AG08395 (cell line): Measurements from ENCODE around the gene TRMT61A.

Source experiments
- DNase-seq: peaks from one replicate; pipeline ENCODE4 v3.0.0; 2012; ENCODE audit warnings: mixed read lengths, low spot score

The TRMT61A gene

DNA sequence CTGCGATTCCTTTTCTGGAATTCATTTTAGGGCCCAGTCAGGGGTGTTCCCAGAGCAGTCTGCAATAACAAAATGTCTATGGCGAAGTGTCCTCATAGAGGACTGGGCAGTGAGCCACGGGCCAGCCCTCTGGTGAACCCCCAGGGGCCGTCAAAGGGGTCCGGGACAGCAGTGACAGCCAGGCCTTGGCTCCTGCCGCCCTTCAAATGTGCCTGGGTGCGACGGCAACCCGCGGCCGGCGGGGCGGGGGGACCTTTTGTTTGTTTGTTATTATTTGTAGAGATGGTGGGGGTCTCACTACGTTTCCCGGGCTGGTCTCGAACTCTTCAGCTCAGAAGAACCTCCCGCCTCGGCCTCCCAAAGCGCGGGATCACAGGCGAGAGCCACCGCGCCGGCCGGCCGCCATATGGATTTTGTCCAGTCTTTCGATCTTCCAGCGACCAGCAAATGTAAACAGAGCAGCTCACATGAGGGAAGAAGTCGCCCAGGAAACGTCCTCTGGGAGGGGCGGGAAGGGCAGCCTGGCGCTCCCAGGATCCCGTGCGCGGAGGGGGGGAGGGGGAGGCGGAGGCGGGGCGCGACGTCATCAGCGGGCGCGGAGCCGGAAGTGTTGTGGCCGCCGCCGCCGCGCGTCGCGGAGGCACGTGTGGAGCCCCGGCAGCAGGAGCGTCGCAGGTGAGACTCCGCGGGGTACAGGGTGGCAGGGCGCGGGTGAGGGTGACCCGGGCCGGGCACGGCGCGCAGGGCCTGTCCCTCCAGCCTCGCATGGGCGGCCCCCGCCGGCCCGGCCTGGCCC is at the start of gene TRMT61A:
Gene TRMT61A, plus strand, starts transcription at position 610 of the 796 bp plus-strand sequence. CDS start 783 bp downstream, outside the sequence.
- DNase-seq: peak; percentile 98

- DNase-seq: no peak
Measured at GRCh38 chr14:103480595-103480994, 48.4 kb upstream of the TRMT61A start.

DNA sequence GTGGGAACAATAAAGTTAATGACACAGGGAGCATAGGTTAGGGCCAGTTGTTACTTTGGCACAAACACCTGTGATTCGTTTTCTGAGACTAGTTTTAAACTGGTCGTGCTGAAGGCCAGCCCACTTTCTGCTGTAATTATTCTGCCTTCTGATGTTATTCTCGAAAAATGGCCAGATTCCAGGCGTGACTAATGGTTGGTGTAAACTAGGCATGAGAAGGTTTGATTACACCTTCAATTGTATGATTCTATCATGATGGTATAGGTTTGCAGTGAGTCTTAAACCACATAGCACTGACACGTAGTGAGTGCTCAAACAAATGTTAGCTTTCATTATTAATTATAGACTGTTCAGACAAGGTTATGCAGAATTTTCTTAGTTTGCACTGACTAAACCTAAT is 45.4 kb upstream of the TRMT61A start:
- DNase-seq: peak; percentile 58

GRCh38 chr14:103485504-103485903 is 43.5 kb upstream of the TRMT61A start:
- DNase-seq: no peak

DNA sequence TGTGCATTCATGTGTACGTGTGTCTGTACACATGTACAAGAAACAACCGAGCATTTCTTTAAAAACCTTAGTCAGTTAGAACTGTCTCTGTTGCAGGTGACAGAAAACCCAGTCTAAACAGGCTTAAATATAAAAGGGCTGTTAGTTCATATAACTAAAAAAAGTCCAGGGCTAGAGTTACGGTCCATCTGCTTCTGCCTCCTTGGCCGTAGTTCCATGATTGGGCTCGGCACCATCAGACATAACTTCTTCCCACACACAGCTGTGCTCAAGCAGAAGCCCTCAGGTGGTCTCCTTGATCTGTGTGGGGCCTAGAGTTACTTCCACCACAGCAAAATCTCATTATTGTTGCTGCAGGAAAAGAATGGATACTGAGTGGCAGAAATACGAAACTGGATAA is 40.9 kb upstream of the TRMT61A start:
- DNase-seq: no peak

DNA sequence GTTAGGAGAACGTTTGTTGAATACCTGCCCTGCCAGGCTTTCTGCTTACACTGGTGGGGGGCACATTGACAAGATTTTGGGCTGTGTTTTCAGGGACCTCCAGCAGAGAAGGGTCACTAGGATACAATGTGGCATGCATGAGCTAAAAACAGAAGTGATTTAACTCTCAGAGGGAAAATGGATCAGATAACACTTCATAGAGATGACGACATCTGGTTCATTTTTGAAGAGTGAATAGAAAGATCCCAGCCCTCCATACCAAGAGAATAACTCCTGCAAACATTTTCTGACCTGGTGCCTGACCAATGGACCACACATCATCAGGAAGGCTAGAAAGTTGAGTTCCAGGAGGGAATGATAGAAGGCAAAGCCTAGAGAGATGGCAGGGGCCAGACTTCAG is 40.0 kb upstream of the TRMT61A start:
- DNase-seq: peak; percentile 14

DNA sequence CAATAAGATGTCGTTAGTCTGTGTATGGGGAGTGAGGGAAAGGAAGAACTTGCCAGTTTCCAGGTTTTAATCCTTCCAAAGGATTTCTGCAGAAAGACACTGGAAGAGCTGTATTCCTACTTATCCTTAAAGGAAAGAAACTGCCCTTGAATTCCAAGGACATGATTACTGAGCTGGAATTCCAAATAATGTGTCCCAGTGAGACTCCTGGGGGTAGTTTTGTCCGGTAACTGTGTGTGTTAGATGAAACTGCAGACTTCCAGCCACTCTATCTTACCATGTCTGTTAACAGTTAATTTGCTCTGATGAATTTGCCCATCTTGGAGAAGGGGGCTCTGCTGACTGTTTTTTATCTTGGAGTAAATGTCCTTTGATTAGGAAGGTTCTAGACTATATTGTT is 39.4 kb upstream of the TRMT61A start:
- DNase-seq: no peak

DNA sequence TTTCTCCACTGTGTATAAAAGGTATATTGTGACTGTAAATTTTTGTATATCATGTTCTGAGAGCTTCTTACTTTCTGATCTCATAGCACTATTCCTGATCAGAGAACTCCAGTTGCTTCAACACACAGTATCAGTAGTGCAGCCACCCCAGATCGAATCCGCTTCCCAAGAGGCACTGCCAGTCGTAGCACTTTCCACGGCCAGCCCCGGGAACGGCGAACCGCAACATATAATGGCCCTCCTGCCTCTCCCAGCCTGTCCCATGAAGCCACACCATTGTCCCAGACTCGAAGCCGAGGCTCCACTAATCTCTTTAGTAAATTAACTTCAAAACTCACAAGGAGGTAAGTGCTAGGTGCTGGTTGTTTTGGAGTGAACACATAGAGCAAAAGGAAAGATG is 37.3 kb upstream of the TRMT61A start:
- no peak for DNase-seq

DNA sequence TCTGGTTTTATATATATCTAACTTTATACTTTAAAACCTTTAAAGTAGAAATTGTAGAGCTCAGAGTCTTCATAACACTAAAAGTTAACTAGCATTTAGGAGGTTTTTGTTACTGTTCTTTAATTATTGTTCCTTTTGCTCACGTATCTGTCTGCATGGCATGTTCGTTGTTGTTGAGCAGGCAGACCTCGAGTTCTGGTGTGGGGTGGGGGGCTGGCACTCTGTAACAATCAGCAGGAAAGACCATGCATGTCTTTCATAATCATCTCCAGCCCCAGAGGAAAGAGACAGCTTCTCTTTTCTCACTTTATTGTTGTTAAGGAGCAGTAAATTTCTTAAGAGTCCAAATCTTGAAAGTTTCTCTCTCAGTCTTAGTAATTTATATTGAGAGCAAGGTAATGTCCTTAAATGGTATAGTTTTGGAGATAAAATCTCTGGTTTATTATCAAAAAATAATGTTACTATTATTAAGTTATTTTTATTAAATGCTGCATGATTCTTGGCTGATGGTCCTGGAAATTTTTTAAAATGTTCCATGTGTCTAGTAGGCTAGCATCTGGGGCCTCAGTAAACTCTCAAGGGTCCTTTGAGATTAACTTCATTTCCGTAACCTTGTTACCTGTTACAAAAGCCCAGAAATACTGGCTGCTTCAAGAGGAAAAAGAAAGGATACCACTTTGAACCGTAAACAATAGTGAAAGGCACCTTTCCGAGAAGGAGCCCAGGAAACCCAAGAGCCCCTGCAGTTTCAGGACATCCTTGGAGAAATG is 36.7 kb upstream of the TRMT61A start:
- DNase-seq: no peak

- no peak for DNase-seq
Measured at GRCh38 chr14:103495854-103496253, 33.1 kb upstream of the TRMT61A start.

- no peak for DNase-seq
Measured at GRCh38 chr14:103496776-103497175, 32.2 kb upstream of the TRMT61A start.

DNA sequence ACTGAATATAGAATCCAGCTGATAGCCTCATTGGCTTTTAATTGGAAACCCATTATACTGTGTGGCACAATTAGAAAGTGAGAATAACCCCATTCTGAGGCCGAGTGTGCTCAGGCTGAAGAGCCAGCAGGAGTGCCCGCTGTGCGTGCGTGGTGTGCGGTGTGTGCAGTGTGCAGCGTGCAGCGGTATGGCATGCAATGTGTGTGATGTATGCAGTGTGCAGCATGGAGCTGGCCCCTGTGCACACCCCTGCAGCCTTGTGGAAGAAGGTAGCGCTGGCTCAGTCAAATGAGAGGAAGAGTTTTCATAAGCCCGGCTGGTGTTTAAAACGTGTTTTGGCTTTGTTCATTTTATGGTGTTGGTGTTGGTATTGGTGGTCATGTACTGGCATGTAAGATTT is 29.3 kb upstream of the TRMT61A start:
- DNase-seq: no peak

GRCh38 chr14:103500148-103500990 is 28.6 kb upstream of the TRMT61A start:
- peak; percentile 82 for DNase-seq

GRCh38 chr14:103501041-103501870 is 27.7 kb upstream of the TRMT61A start:
- DNase-seq: no peak

DNA sequence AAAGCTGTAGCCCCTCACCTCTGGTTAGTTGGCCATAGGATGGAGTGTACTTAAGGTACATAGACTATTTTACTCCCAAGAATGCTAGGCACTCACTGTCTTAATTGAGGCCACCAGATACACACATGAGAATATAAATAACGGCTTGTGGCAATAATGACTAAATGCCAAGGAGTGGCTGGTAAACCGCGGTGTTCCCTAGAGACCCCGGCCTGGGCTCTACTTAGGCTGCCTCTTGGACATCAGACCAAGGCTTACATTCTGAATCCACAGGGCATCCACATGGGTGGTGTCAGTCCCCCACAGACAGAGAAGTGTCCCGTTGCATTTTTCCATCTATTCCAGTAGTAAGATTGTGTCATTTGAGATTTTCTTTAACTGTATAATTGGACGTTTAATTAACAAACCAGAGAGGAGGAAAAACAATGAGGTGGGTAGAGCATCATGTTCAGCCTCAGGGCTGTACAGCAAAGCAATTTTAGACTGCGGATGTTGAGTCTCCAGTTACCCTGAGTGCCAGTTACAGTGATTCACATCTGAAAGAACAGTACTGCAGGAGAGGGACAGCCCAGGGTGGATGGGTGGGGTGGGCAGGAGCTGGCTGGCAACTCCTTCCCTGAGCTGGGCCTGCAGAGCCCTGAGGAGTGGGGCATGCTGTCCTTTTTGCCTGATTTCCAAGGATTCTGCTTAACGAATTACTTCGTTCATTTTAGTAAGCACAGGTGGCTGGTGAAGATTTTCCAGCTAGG is 26.9 kb upstream of the TRMT61A start:
- no peak for DNase-seq

GRCh38 chr14:103502877-103503276 is 26.1 kb upstream of the TRMT61A start:
- DNase-seq: no peak

- DNase-seq: no peak
Measured at GRCh38 chr14:103503296-103503695, 25.7 kb upstream of the TRMT61A start.

DNA sequence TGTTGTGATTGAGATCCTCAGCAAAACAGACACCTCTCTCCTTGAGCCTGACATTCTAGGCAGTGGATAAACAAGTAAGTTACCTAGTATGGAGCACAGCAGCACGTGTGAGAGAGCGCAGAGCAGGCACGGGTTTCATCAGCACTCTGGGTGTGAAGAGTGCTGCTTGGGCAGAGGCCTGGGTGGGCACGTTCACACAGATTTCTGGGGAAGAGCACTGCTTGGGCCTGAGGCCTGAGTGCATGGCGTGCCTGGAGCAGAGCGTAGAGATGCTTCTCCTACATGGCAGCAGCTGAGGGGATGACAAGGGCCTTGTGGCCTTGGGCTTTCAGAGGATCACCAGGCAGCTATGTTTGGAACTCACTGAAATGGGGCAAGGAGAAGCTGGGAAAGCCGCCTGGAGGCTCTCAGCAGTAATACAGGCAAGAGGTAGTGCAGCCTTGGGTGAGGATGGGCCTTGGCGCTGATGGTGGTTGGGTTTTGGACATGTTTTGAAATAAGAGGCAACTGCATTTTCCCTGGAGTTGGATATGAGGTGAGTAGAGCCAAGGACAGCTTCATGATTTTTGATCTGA is 23.9 kb upstream of the TRMT61A start:
- DNase-seq: no peak

DNA sequence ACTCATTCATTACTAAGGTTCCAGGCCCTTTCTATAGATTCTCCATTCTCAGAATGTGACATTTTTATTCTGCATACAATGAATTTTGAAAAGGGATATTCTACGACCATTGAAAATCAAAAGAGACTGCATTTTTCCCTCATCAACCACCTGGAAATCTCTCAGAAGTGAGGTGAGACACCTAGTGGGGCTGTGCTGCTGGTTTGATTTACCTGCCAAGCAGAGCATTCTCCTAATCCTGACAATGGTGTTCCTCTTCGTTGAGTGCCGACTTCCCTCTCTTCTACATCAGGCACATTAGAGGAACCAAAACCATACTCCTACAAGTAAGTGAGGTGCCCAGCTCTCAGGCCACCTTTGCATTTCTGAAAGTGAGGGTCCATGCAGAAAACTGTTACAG is 21.2 kb upstream of the TRMT61A start:
- no peak for DNase-seq

- no peak for DNase-seq
Measured at GRCh38 chr14:103508521-103509329, 20.3 kb upstream of the TRMT61A start.
